ENCODE results near the gene ZNF574.

ZNF574 gene

DNA sequence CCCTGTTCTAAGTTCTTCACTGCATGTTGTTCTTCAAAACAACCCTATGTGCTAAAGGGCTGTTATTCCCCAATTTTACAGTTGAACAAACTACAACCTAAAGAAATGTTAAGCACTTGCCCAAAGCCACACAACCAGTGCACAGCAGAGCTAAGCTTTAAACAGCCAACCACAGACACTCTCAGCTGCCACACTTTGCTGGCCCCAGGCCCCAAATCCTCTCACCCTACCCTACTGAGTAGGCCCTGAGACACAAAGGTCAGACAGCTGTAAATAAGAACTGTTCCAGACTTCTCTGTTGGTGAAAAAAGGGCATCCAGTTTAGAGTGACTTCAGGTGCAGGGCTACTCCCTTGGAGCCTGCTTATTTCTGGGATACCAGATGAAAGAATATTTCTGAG, 35.9 kb upstream of the ZNF574 start:
- TF ChIP-seq, protein P1, sequence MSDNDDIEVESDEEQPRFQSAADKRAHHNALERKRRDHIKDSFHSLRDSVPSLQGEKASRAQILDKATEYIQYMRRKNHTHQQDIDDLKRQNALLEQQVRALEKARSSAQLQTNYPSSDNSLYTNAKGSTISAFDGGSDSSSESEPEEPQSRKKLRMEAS (IDR thresholded peaks at IDR 0.05), result no peak
- no peak for TF ChIP-seq RAD21 (IDR thresholded peaks at IDR 0.05; ENCODE audit: low read depth)
- TF ChIP-seq TCF12 (IDR thresholded peaks at IDR 0.05; ENCODE audit: low read depth), result no peak
- TF ChIP-seq CREB1 (IDR thresholded peaks at IDR 0.05; ENCODE audit: low read depth), result no peak
- TF ChIP-seq, protein P2, sequence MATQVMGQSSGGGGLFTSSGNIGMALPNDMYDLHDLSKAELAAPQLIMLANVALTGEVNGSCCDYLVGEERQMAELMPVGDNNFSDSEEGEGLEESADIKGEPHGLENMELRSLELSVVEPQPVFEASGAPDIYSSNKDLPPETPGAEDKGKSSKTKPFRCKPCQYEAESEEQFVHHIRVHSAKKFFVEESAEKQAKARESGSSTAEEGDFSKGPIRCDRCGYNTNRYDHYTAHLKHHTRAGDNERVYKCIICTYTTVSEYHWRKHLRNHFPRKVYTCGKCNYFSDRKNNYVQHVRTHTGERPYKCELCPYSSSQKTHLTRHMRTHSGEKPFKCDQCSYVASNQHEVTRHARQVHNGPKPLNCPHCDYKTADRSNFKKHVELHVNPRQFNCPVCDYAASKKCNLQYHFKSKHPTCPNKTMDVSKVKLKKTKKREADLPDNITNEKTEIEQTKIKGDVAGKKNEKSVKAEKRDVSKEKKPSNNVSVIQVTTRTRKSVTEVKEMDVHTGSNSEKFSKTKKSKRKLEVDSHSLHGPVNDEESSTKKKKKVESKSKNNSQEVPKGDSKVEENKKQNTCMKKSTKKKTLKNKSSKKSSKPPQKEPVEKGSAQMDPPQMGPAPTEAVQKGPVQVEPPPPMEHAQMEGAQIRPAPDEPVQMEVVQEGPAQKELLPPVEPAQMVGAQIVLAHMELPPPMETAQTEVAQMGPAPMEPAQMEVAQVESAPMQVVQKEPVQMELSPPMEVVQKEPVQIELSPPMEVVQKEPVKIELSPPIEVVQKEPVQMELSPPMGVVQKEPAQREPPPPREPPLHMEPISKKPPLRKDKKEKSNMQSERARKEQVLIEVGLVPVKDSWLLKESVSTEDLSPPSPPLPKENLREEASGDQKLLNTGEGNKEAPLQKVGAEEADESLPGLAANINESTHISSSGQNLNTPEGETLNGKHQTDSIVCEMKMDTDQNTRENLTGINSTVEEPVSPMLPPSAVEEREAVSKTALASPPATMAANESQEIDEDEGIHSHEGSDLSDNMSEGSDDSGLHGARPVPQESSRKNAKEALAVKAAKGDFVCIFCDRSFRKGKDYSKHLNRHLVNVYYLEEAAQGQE (IDR thresholded peaks at IDR 0.05; ENCODE audit: low read depth), result no peak
- no peak for TF ChIP-seq TEAD4 (IDR thresholded peaks at IDR 0.05)
- TF ChIP-seq NFIC (IDR thresholded peaks at IDR 0.05), result no peak
- no peak for TF ChIP-seq TAF1 (IDR thresholded peaks at IDR 0.05; ENCODE audit: low read depth)
- TF ChIP-seq, protein P3, sequence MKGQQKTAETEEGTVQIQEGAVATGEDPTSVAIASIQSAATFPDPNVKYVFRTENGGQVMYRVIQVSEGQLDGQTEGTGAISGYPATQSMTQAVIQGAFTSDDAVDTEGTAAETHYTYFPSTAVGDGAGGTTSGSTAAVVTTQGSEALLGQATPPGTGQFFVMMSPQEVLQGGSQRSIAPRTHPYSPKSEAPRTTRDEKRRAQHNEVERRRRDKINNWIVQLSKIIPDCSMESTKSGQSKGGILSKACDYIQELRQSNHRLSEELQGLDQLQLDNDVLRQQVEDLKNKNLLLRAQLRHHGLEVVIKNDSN (IDR thresholded peaks at IDR 0.05), result no peak
- no peak for TF ChIP-seq EP300 (IDR thresholded peaks at IDR 0.05; ENCODE audit: borderline replicate concordance)
- TF ChIP-seq ZBTB7A (IDR thresholded peaks at IDR 0.05; ENCODE audit: low read depth), result no peak
- TF ChIP-seq FOXM1 (IDR thresholded peaks at IDR 0.05; ENCODE audit: borderline replicate concordance, low read depth), result no peak
- TF ChIP-seq EGR1 (IDR thresholded peaks at IDR 0.05), result no peak

DNA sequence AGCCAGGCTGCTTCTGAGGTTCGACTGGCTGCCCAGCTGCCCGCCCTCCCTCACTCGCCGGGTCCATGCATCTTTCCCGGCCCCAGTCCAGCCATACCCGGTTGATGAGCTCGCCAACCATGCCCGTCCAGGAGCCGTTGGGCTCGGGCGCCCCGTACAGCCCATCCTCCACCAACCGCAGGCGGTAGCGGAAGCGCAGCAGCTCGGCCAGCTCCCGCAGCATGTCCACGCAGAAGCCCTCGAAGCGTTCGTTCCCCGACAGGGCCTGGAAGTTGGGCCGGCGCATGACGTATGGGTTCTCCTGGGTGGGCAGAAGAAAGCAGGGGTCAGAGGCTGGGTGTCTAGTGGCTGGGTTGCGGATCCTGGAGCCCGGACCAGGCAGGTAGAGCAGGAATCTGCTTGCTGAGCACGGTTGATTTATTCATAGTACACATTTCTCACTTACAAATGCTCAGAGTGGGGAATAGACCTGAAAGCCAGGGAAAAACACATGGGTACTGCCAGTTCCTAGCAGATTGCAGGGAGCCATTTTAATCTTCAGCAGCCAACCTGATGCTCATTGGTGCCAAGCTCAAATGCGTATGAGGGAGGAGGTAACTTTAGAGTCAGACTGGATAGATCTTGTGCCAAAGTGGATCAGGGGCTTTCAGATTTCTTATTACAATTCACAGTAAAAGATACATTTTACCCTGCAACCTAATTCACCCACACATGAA, 33.4 kb upstream of the ZNF574 start:
- no peak for TF ChIP-seq ZBTB7A (IDR thresholded peaks at IDR 0.05; ENCODE audit: low read depth)
- TF ChIP-seq, protein P2 (IDR thresholded peaks at IDR 0.05; ENCODE audit: low read depth), result no peak
- TF ChIP-seq YY1 (IDR thresholded peaks at IDR 0.05; ENCODE audit: low read depth), result no peak
- TF ChIP-seq TEAD4 (IDR thresholded peaks at IDR 0.05), result no peak
- TF ChIP-seq RAD21 (IDR thresholded peaks at IDR 0.05; ENCODE audit: low read depth), result no peak
- TF ChIP-seq, protein P1 (IDR thresholded peaks at IDR 0.05), result no peak
- TF ChIP-seq NFIC (IDR thresholded peaks at IDR 0.05), result no peak
- no peak for TF ChIP-seq EP300 (IDR thresholded peaks at IDR 0.05; ENCODE audit: borderline replicate concordance)
- TF ChIP-seq, protein P3 (IDR thresholded peaks at IDR 0.05), result no peak
- no peak for TF ChIP-seq EGR1 (IDR thresholded peaks at IDR 0.05)
- no peak for TF ChIP-seq TAF1 (IDR thresholded peaks at IDR 0.05; ENCODE audit: low read depth)
- no peak for TF ChIP-seq CEBPB (IDR thresholded peaks at IDR 0.05)
- TF ChIP-seq FOXM1 (IDR thresholded peaks at IDR 0.05; ENCODE audit: borderline replicate concordance, low read depth), result no peak
- no peak for TF ChIP-seq TCF12 (IDR thresholded peaks at IDR 0.05; ENCODE audit: low read depth)
- TF ChIP-seq CREB1 (IDR thresholded peaks at IDR 0.05; ENCODE audit: low read depth), result no peak

DNA sequence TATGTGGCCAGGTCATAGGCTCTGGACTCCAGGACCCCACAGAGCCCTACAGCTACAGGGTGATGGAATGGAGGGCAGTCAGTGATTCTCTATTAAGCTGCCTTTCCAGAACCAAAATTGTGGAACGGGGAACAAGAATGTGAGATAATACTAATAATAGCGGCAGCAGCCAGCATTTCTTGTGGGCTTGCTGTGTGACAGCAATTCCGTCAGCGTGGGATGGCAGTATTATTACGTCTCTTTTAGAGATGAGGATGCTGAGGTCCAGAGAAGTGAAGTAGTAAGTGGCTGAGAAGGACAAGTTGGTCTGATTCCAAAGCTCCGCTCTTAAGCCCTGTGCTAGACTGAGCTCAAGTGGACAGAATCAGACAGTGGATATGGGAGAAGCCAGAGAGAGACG, 30.4 kb upstream of the ZNF574 start:
- TF ChIP-seq ZBTB7A (IDR thresholded peaks at IDR 0.05; ENCODE audit: low read depth), result no peak
- TF ChIP-seq, protein P3 (IDR thresholded peaks at IDR 0.05), result no peak
- TF ChIP-seq FOXM1 (IDR thresholded peaks at IDR 0.05; ENCODE audit: borderline replicate concordance, low read depth), result no peak
- no peak for TF ChIP-seq CREB1 (IDR thresholded peaks at IDR 0.05; ENCODE audit: low read depth)
- no peak for TF ChIP-seq EGR1 (IDR thresholded peaks at IDR 0.05)
- no peak for TF ChIP-seq YY1 (IDR thresholded peaks at IDR 0.05; ENCODE audit: low read depth)
- TF ChIP-seq CEBPB (IDR thresholded peaks at IDR 0.05), result no peak
- no peak for TF ChIP-seq RAD21 (IDR thresholded peaks at IDR 0.05; ENCODE audit: low read depth)
- TF ChIP-seq TEAD4 (IDR thresholded peaks at IDR 0.05), result no peak
- TF ChIP-seq, protein P1 (IDR thresholded peaks at IDR 0.05), result no peak
- TF ChIP-seq EP300 (IDR thresholded peaks at IDR 0.05; ENCODE audit: borderline replicate concordance), result no peak
- no peak for TF ChIP-seq TCF12 (IDR thresholded peaks at IDR 0.05; ENCODE audit: low read depth)
- TF ChIP-seq TAF1 (IDR thresholded peaks at IDR 0.05; ENCODE audit: low read depth), result no peak
- TF ChIP-seq, protein P2 (IDR thresholded peaks at IDR 0.05; ENCODE audit: low read depth), result no peak
- TF ChIP-seq NFIC (IDR thresholded peaks at IDR 0.05), result no peak
